Activated naive CD4-positive, alpha-beta T cell treated with anti-CD3 and anti-CD28 coated beads, Interleukin-2, amount 50 U/mL, for 24 hours (primary cell): Measurements from ENCODE around the gene COX8A.

ENCODE experiments used
- H3K27ac Mint-ChIP-seq: one replicate; pipeline ENCODE4 v1.8.0; 2021; ENCODE audit warnings: mild to moderate bottlenecking, mixed read lengths
- H3K27me3 Mint-ChIP-seq: one replicate; pipeline ENCODE4 v1.8.0; 2021; ENCODE audit warnings: mixed read lengths
- H3K36me3 Mint-ChIP-seq: one replicate; pipeline ENCODE4 v1.8.0; 2021; ENCODE audit warnings: mixed read lengths
- H3K4me1 Mint-ChIP-seq: one replicate; pipeline ENCODE4 v1.8.0; 2021; ENCODE audit warnings: mixed read lengths
- H3K4me3 Mint-ChIP-seq: one replicate; pipeline ENCODE4 v1.8.0; 2021; ENCODE audit warnings: mild to moderate bottlenecking, mixed read lengths
- H3K9me3 Mint-ChIP-seq: one replicate; pipeline ENCODE4 v1.8.0; 2021; ENCODE audit warnings: mixed read lengths

COX8A gene

GRCh38 chr11:63974259-63975143 lies at the start of gene COX8A:
Gene COX8A, plus strand, starts transcription at chr11:63974620. Its CDS starts 61 bp downstream, at chr11:63974681.
- H3K4me3 Mint-ChIP-seq: peak within 1 kb of the TSS; percentile 99
- H3K4me1 Mint-ChIP-seq: peaks cover 32% of the 10 kb centered on the region
- peak within 1 kb of the TSS; percentile 99 for H3K27ac Mint-ChIP-seq
- peaks cover 2% of the 10 kb centered on the region for H3K36me3 Mint-ChIP-seq
- H3K9me3 Mint-ChIP-seq: no peaks in the 10 kb centered on the region
- H3K27me3 Mint-ChIP-seq: no peaks in the 10 kb centered on the region

GRCh38 chr11:63929616-63930015 lies 44.8 kb upstream of the COX8A start:
- peaks cover 4% of the 10 kb centered on the region for H3K27me3 Mint-ChIP-seq

GRCh38 chr11:63931045-63931444 lies 43.4 kb upstream of the COX8A start:
- Mint-ChIP-seq H3K4me1 (no peaks in the 10 kb centered on the region), H3K27ac (no peak overlapping the region), H3K9me3 (no peaks in the 10 kb centered on the region), H3K4me3 (no peak overlapping the region), H3K36me3 (no peaks in the 10 kb centered on the region), H3K27me3 (peaks cover 4% of the 10 kb centered on the region)

More at GRCh38 chr11:63929616-63930015, 44.8 kb upstream of the COX8A start:
- H3K36me3 Mint-ChIP-seq: no peaks in the 10 kb centered on the region
- no peaks in the 10 kb centered on the region for H3K9me3 Mint-ChIP-seq
- no peak overlapping the region for H3K4me3 Mint-ChIP-seq
- H3K4me1 Mint-ChIP-seq: no peaks in the 10 kb centered on the region
- no peak overlapping the region for H3K27ac Mint-ChIP-seq

GRCh38 chr11:63931876-63932275 lies 42.5 kb upstream of the COX8A start:
- Mint-ChIP-seq H3K36me3 (no peaks in the 10 kb centered on the region), H3K27ac (no peak overlapping the region), H3K9me3 (no peaks in the 10 kb centered on the region), H3K4me1 (no peaks in the 10 kb centered on the region), H3K27me3 (peaks cover 4% of the 10 kb centered on the region), H3K4me3 (no peak overlapping the region)

GRCh38 chr11:63933459-63933858 lies 41.0 kb upstream of the COX8A start:
- no peak overlapping the region for H3K4me3 Mint-ChIP-seq
- H3K4me1 Mint-ChIP-seq: peaks cover 4% of the 10 kb centered on the region
- H3K27ac Mint-ChIP-seq: no peak overlapping the region
- H3K36me3 Mint-ChIP-seq: no peaks in the 10 kb centered on the region
- no peaks in the 10 kb centered on the region for H3K9me3 Mint-ChIP-seq
- H3K27me3 Mint-ChIP-seq: no peaks in the 10 kb centered on the region

GRCh38 chr11:63937713-63938478 lies 36.5 kb upstream of the COX8A start:
- Mint-ChIP-seq H3K4me1 (peaks cover 23% of the 10 kb centered on the region), H3K4me3 (peak overlapping the region; percentile 87), H3K27me3 (no peaks in the 10 kb centered on the region), H3K36me3 (no peaks in the 10 kb centered on the region), H3K9me3 (no peaks in the 10 kb centered on the region), H3K27ac (peak overlapping the region; percentile 33)

- Mint-ChIP-seq H3K27ac (peak within 1 kb of the TSS; percentile 38), H3K27me3 (no peaks in the 10 kb centered on the region), H3K36me3 (no peaks in the 10 kb centered on the region), H3K4me1 (peaks cover 23% of the 10 kb centered on the region), H3K9me3 (no peaks in the 10 kb centered on the region), H3K4me3 (peak within 1 kb of the TSS; percentile 87)
These were observed 35.7 kb upstream of the COX8A start, which contains the start of gene NAA40 for GRCh38 chr11:63938479-63939396. Gene NAA40, plus strand, starts transcription at chr11:63939002. Its CDS starts 95 bp downstream, at chr11:63939097.

- peak overlapping the region; percentile 87 for H3K4me3 Mint-ChIP-seq
- peak overlapping the region; percentile 38 for H3K27ac Mint-ChIP-seq
- peaks cover 23% of the 10 kb centered on the region for H3K4me1 Mint-ChIP-seq
- H3K9me3 Mint-ChIP-seq: no peaks in the 10 kb centered on the region
- no peaks in the 10 kb centered on the region for H3K36me3 Mint-ChIP-seq
- H3K27me3 Mint-ChIP-seq: no peaks in the 10 kb centered on the region
These were observed 35.0 kb upstream of the COX8A start for GRCh38 chr11:63939397-63939891.

- H3K27me3 Mint-ChIP-seq: no peaks in the 10 kb centered on the region
- H3K36me3 Mint-ChIP-seq: no peaks in the 10 kb centered on the region
- H3K27ac Mint-ChIP-seq: no peak overlapping the region
- peak overlapping the region; percentile 87 for H3K4me3 Mint-ChIP-seq
- H3K9me3 Mint-ChIP-seq: no peaks in the 10 kb centered on the region
- peaks cover 23% of the 10 kb centered on the region for H3K4me1 Mint-ChIP-seq
These were observed 33.6 kb upstream of the COX8A start for GRCh38 chr11:63940786-63941185.

- Mint-ChIP-seq H3K4me3 (no peak overlapping the region), H3K4me1 (peaks cover 23% of the 10 kb centered on the region), H3K9me3 (no peaks in the 10 kb centered on the region), H3K36me3 (no peaks in the 10 kb centered on the region), H3K27me3 (no peaks in the 10 kb centered on the region), H3K27ac (no peak overlapping the region)
These were observed 32.5 kb upstream of the COX8A start for GRCh38 chr11:63941901-63942300.

- peaks cover 23% of the 10 kb centered on the region for H3K4me1 Mint-ChIP-seq
- H3K36me3 Mint-ChIP-seq: no peaks in the 10 kb centered on the region
- no peak overlapping the region for H3K27ac Mint-ChIP-seq
- H3K9me3 Mint-ChIP-seq: no peaks in the 10 kb centered on the region
- H3K27me3 Mint-ChIP-seq: no peaks in the 10 kb centered on the region
- H3K4me3 Mint-ChIP-seq: no peak overlapping the region
These were observed 31.6 kb upstream of the COX8A start for GRCh38 chr11:63942803-63943202.

GRCh38 chr11:63944987-63945386 lies 29.4 kb upstream of the COX8A start:
- H3K4me3 Mint-ChIP-seq: no peak overlapping the region
- no peaks in the 10 kb centered on the region for H3K36me3 Mint-ChIP-seq
- no peak overlapping the region for H3K27ac Mint-ChIP-seq

GRCh38 chr11:63945477-63946163 lies 28.8 kb upstream of the COX8A start:
- H3K9me3 Mint-ChIP-seq: no peaks in the 10 kb centered on the region
- no peak overlapping the region for H3K4me3 Mint-ChIP-seq
- H3K27ac Mint-ChIP-seq: no peak overlapping the region
- no peaks in the 10 kb centered on the region for H3K36me3 Mint-ChIP-seq
- no peaks in the 10 kb centered on the region for H3K27me3 Mint-ChIP-seq
- H3K4me1 Mint-ChIP-seq: peaks cover 9% of the 10 kb centered on the region

More at GRCh38 chr11:63944987-63945386, 29.4 kb upstream of the COX8A start:
- Mint-ChIP-seq H3K4me1 (peaks cover 13% of the 10 kb centered on the region), H3K9me3 (no peaks in the 10 kb centered on the region), H3K27me3 (no peaks in the 10 kb centered on the region)

GRCh38 chr11:63951779-63952536 lies 22.5 kb upstream of the COX8A start:
- peak overlapping the region; percentile 9 for H3K4me3 Mint-ChIP-seq
- H3K27ac Mint-ChIP-seq: peak overlapping the region; percentile 87
- H3K36me3 Mint-ChIP-seq: peaks cover 2% of the 10 kb centered on the region
- H3K4me1 Mint-ChIP-seq: peaks cover 19% of the 10 kb centered on the region
- H3K27me3 Mint-ChIP-seq: no peaks in the 10 kb centered on the region
- no peaks in the 10 kb centered on the region for H3K9me3 Mint-ChIP-seq
